NCI-H69 (cell line): ENCODE results near the gene STK16.

Experiments used
- DNase-seq: peaks from one replicate; lab custom pipeline; 2025; lab: John Stamatoyannopoulos, UW

STK16 gene

GRCh38 chr2:219213486-219214071 lies 31.7 kb upstream of the STK16 start:
- no peak for DNase-seq

- DNase-seq, result no peak
Measured at GRCh38 chr2:219214141-219214540, 31.1 kb upstream of the STK16 start.

GRCh38 chr2:219214786-219215185 lies 30.5 kb upstream of the STK16 start:
- no peak for DNase-seq

- DNase-seq, result no peak
Measured at GRCh38 chr2:219215871-219216534, 29.3 kb upstream of the STK16 start.

- DNase-seq, result no peak
Measured at GRCh38 chr2:219216535-219216915, 28.8 kb upstream of the STK16 start.

GRCh38 chr2:219218217-219218731 lies 27.0 kb upstream of the STK16 start:
- DNase-seq, result peak; percentile 78

GRCh38 chr2:219218732-219219701 lies 26.3 kb upstream of the STK16 start, which contains the start of gene ABCB6:
TSS of gene ABCB6 (minus strand) at chr2:219218958. CDS start at chr2:219218673, 285 bp downstream.
- peak; percentile 94 for DNase-seq

GRCh38 chr2:219219784-219220532 lies 25.3 kb upstream of the STK16 start:
- no peak for DNase-seq

GRCh38 chr2:219220652-219221402 lies 24.5 kb upstream of the STK16 start:
- no peak for DNase-seq

GRCh38 chr2:219221957-219222518 lies 23.2 kb upstream of the STK16 start:
- DNase-seq, result no peak

- DNase-seq, result no peak
Measured at GRCh38 chr2:219223831-219224610, 21.3 kb upstream of the STK16 start.

- DNase-seq, result no peak
Measured at GRCh38 chr2:219225350-219225749, 19.9 kb upstream of the STK16 start.

GRCh38 chr2:219228041-219228910 lies 17.0 kb upstream of the STK16 start:
- peak; percentile 18 for DNase-seq

- DNase-seq, result peak; percentile 25
Measured at GRCh38 chr2:219228911-219229304, 16.4 kb upstream of the STK16 start.

GRCh38 chr2:219229305-219230058 lies 15.8 kb upstream of the STK16 start, which contains the start of the genes ANKZF1 and ATG9A:
TSS of gene ANKZF1 (plus strand) at chr2:219229806. CDS start at chr2:219230258, 452 bp downstream.
TSS of gene ATG9A (minus strand) at chr2:219229636. CDS start at chr2:219228024, 1,612 bp downstream.
- peak; percentile 97 for DNase-seq

- peak; percentile 53 for DNase-seq
Measured at GRCh38 chr2:219230059-219230540, 15.2 kb upstream of the STK16 start.

- DNase-seq, result no peak
Measured at GRCh38 chr2:219234331-219234730, 10.9 kb upstream of the STK16 start.
